LNCAP (cell line): ENCODE measurements around the gene DNASE1L2.

Source experiments
- TF ChIP-seq, protein P1 (sequence below): fragments of 450-650 bp; IDR thresholded peaks from 2 replicates; pipeline ENCODE4 v1.5.1; 2017; ENCODE audit warnings: mild to moderate bottlenecking

The DNASE1L2 gene

DNA sequence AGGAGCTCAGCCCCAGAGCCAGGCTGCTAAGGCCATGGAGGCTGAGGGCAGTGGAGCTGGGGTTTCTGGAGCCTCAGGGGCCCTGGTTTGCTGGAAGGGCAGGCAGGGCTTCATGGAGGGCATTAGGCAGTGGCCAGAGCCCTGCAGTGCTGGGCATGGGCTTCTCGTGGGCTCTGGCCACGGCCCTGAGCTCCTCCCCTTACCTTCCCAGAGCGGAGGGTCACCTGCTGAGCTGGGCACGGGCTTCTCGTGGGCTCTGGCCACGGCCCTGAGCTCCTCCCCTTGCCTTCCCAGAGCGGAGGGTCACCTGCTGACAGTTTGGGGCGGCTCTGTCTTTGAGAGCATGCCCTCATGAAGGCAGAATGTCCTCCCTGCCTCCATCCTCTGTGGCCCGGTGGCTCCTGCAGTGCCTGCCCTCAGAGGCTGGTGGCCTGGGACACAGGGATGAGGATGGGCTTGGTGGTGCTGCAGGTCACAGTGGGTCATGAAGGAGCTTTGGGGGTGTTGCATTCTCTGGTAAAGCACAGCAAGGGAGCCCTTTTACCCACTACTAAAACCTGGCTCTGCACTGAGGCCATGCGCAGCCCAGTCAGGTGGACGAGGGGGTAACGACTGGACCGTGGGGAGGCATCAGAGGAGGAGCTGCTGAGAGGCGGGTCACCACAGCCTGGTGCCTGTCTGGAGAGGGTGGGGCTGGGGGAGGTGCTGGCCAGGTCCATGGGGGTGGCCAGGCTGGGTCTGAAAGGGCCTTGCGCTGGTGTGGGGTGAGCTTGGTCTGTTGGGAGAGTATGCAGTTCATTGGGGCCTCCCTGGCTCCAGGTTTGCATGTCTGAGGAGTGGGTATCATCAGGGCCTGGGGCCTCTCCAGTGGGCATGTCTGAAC is 34.6 kb downstream of the DNASE1L2 start:
- TF ChIP-seq, protein P1, sequence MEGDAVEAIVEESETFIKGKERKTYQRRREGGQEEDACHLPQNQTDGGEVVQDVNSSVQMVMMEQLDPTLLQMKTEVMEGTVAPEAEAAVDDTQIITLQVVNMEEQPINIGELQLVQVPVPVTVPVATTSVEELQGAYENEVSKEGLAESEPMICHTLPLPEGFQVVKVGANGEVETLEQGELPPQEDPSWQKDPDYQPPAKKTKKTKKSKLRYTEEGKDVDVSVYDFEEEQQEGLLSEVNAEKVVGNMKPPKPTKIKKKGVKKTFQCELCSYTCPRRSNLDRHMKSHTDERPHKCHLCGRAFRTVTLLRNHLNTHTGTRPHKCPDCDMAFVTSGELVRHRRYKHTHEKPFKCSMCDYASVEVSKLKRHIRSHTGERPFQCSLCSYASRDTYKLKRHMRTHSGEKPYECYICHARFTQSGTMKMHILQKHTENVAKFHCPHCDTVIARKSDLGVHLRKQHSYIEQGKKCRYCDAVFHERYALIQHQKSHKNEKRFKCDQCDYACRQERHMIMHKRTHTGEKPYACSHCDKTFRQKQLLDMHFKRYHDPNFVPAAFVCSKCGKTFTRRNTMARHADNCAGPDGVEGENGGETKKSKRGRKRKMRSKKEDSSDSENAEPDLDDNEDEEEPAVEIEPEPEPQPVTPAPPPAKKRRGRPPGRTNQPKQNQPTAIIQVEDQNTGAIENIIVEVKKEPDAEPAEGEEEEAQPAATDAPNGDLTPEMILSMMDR: no peak

DNA sequence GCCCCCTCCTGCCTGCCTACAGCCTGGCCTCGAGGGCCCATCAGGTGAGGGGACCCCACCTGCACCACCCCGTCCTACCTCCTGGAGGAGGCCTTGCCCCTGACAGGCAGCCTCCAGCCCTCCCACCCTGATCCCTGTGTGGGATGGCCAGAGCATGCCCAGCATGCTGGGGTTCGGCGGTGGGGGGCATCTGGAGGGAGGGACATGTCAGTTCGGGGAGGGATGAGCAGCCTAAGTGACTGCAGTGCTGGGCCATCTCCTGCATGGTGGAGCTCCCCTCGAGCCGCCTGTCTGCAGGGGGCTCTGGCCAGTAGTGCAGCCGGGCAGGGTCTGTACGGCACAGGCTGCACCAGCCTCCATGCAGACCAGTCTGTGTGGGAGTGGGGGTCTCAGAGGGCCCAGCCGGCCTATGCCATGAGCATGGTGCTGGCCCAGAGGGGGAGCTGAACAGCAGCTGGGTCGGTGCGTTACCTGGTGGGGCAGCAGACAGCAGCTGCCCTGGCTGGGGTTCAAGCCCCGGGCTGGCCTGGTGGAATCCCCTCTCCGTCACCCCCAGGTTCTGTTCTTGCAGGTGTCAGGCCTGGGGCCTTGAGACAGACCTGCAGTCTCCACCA is 35.7 kb downstream of the DNASE1L2 start:
- TF ChIP-seq, protein P1: no peak

DNA sequence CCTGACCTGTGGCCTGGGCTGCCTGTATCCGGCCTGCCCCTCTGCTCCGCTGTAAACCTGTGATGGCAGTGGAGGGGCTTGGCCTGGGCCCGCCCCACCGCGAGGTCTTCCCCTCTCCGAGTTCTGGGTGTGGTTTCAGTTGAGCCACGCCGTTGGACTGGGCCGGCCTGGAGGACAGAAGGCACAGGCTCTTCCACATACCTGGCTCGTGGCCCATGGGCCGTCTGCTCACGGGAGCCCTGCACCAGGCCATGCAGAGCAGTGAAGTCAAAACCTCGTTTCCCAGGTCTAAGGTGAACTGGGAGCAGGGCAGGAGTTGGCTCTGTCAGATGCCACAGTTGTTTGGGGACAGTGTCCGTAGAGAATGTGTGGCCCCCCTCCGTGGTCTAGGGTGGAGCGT is 37.2 kb downstream of the DNASE1L2 start:
- TF ChIP-seq, protein P1: no peak

DNA sequence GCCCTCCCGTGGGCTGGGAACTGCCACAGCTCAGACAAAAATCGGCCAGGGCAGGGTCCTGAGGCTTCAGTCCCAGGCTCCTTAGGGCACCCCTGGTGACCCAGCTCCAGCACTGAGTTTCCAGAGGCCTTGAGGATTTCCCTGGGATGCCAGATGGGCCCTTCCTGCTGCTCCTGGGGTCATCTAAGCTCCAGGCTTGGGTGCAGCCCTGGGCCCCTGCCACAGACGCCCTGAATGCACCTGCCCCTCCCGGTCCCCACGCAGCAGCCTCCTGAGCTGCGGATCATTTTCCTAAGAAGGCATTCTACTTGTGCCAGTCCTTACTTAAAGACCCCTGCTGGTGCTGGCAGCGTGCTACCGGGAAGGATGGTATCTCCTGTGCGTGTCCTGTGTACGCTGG is 37.7 kb downstream of the DNASE1L2 start:
- TF ChIP-seq, protein P1: no peak

GRCh38 chr16:2275476-2276367 is 39.5 kb downstream of the DNASE1L2 start:
- TF ChIP-seq, protein P1: no peak

- TF ChIP-seq, protein P1: no peak
Observed at GRCh38 chr16:2276368-2277195, 40.3 kb downstream of the DNASE1L2 start.
